Cardiac fibroblast (primary cell): ENCODE data around the gene IDI2.

Experiments used
- DNase-seq, 2 donors: peaks; one replicate each; pipeline versions ENCODE4 v3.0.0 to v3.0.0-alpha.2; 2010; ENCODE audit warnings: low read depth in 2 of 2
- H3K4me3 ChIP-seq, 2 donors: replicated peaks in 1 of 2; 1 replicate in 1 of 2; 2 replicates in 1 of 2; pipeline ENCODE4 v1.5.1; 2011; ENCODE audit warnings: low read depth in 2 of 2, low read length in 2 of 2, mild to moderate bottlenecking in 2 of 2, moderate library complexity in 1 of 2
- TF ChIP-seq, protein P1 (sequence below): IDR thresholded peaks from one replicate; pipeline ENCODE4 v1.5.1; 2011; ENCODE audit warnings: low read depth, mild to moderate bottlenecking, low read length, inconsistent platforms

Gene IDI2

GRCh38 chr10:1037098-1037497, 11.4 kb upstream of the IDI2 start:
- DNase-seq = no peak
- H3K4me3 ChIP-seq = no peak overlapping the region
- TF ChIP-seq, protein P1, sequence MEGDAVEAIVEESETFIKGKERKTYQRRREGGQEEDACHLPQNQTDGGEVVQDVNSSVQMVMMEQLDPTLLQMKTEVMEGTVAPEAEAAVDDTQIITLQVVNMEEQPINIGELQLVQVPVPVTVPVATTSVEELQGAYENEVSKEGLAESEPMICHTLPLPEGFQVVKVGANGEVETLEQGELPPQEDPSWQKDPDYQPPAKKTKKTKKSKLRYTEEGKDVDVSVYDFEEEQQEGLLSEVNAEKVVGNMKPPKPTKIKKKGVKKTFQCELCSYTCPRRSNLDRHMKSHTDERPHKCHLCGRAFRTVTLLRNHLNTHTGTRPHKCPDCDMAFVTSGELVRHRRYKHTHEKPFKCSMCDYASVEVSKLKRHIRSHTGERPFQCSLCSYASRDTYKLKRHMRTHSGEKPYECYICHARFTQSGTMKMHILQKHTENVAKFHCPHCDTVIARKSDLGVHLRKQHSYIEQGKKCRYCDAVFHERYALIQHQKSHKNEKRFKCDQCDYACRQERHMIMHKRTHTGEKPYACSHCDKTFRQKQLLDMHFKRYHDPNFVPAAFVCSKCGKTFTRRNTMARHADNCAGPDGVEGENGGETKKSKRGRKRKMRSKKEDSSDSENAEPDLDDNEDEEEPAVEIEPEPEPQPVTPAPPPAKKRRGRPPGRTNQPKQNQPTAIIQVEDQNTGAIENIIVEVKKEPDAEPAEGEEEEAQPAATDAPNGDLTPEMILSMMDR = no peak

- DNase-seq = peak in 1 of 2 donors; percentile 73
- TF ChIP-seq, protein P1 = no peak
- H3K4me3 ChIP-seq = no peak overlapping the region
Measured at GRCh38 chr10:1036341-1036791, 10.7 kb upstream of the IDI2 start.

GRCh38 chr10:1035201-1035600, 9.5 kb upstream of the IDI2 start:
- TF ChIP-seq, protein P1 = no peak
- no peak for DNase-seq
- no peak overlapping the region for H3K4me3 ChIP-seq

GRCh38 chr10:1034758-1035157, 9.1 kb upstream of the IDI2 start:
- DNase-seq = no peak
- no peak overlapping the region for H3K4me3 ChIP-seq
- TF ChIP-seq, protein P1 = no peak

GRCh38 chr10:1033601-1034000, 7.9 kb upstream of the IDI2 start:
- TF ChIP-seq, protein P1 = no peak
- H3K4me3 ChIP-seq = no peak overlapping the region
- no peak for DNase-seq

- H3K4me3 ChIP-seq = no peak overlapping the region
Measured at GRCh38 chr10:1029838-1030237, 4.2 kb upstream of the IDI2 start.

More at GRCh38 chr10:1029838-1030237, 4.2 kb upstream of the IDI2 start:
- TF ChIP-seq, protein P1 = no peak
- no peak for DNase-seq
